ENCODE results near the gene SLC25A10. TPM values are rescaled to one million over a fixed set of nuclear protein-coding genes. Genes with fewer than 3 reads are reported as not detected.

SLC25A10 gene
- total RNA-seq, 1 experiment from 2014 or later = 30.9 TPM

DNA sequence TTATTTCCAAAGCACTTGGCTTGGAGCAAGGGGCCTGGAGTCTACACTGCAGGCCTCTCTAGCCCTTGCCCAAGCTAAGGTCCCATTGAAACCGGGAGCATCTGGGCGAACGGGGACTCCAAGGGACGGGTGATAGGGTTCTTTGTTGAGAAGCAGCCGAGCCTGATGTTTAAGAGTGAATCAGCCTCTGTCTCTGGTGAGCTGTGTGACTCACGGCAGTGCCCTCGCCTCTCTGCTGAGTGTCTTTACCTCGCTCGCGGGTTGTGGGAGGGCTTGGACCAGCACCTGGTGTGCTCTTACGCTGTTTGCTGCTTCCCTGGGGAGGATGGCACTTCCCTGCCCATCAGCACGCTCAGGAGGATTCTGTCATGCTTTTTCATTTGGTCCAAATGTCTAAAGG, 27.0 kb upstream of the SLC25A10 start:
- Histone ChIP-seq H4K8ac (replicated peaks; ENCODE audit: insufficient read length, low read depth, low read length) (no peak overlapping the region), H3K23ac (ENCODE audit: insufficient read length, low read depth, low read length) (no peak overlapping the region), H4K91ac (ENCODE audit: insufficient read length, low read depth, low read length) (no peak overlapping the region), H3T11ph (ENCODE audit: low read length) (no peak overlapping the region), H3K4me1 (ENCODE audit: insufficient read depth, low read length) (no peaks in the 10 kb centered on the region), H2AFZ (ENCODE audit: low read length) (no peak overlapping the region), H3K56ac (ENCODE audit: insufficient read length, low read depth, low read length) (no peak overlapping the region), H4K20me1 (ENCODE audit: control insufficient read depth, insufficient read depth, insufficient read length) (no peaks in the 10 kb centered on the region), H3K9me3 (ENCODE audit: control insufficient read depth, low read depth, low read length) (no peaks in the 10 kb centered on the region), H2AK5ac (ENCODE audit: insufficient read length, low read length) (no peak overlapping the region), H3K79me2 (ENCODE audit: insufficient read depth, low read length) (peaks cover 11% of the 10 kb centered on the region; the same call in 1 of the 2 replicates), H2BK120ac (ENCODE audit: low read depth, low read length, poor library complexity, severe bottlenecking) (no peak overlapping the region), H3K18ac (ENCODE audit: insufficient read length, low read depth, low read length) (no peak overlapping the region), H2BK20ac (ENCODE audit: low read depth, low read length, poor library complexity, severe bottlenecking) (no peak overlapping the region), H2BK5ac (ENCODE audit: insufficient read length, low read length) (no peak overlapping the region), H3K23me2 (ENCODE audit: insufficient read length, low read depth, low read length, poor library complexity, severe bottlenecking) (peaks cover 10% of the 10 kb centered on the region), H2BK12ac (ENCODE audit: insufficient read length, low read depth, low read length) (no peak overlapping the region), H3K27ac (ENCODE audit: insufficient read length, low read depth, low read length) (no peak overlapping the region), H2BK15ac (ENCODE audit: low read depth, low read length) (no peak overlapping the region), H4K5ac (ENCODE audit: insufficient read length, low read depth, low read length) (no peak overlapping the region), H3K27me3 (ENCODE audit: insufficient read depth, low read length) (no peaks in the 10 kb centered on the region), H3K79me1 (ENCODE audit: insufficient read depth, low read depth, low read length, poor library complexity, severe bottlenecking) (peaks cover 8% of the 10 kb centered on the region), H3K9ac (ENCODE audit: extremely low read depth, insufficient read length, low read length) (peak overlapping the region; percentile 3), H3K14ac (ENCODE audit: insufficient read depth, low read length) (no peak overlapping the region; the same call in 1 of the 2 replicates), H3K4ac (ENCODE audit: low read depth, low read length) (no peak overlapping the region), H3K4me2 (ENCODE audit: insufficient read depth, insufficient read length, low read length) (peak overlapping the region; percentile 92)
- Mint-ChIP-seq H3K27me3 (ENCODE audit: low read depth) (no peaks in the 10 kb centered on the region), H3K27ac (peak overlapping the region in 1 of 3 experiments; percentile 87; a peak in 1 of 7 replicates), H3K4me3 (peak overlapping the region; percentile 86 to 89), H3K36me3 (ENCODE audit: insufficient read depth in 1 of 3, low read depth in 3 of 3) (peaks cover 28 to 55% (median 51%) of the 10 kb centered on the region in 3 experiments), H3K4me1 (peaks cover 14 to 20% of the 10 kb centered on the region in 2 experiments), H3K9me3 (no peaks in the 10 kb centered on the region)
- no peak for DNase-seq
- WGBS (ENCODE audit: extremely low coverage, insufficient read length, low lambda C conversion rate) = no CpG with 5 or more reads among the region's 12 CpGs
- TF ChIP-seq, protein P1, sequence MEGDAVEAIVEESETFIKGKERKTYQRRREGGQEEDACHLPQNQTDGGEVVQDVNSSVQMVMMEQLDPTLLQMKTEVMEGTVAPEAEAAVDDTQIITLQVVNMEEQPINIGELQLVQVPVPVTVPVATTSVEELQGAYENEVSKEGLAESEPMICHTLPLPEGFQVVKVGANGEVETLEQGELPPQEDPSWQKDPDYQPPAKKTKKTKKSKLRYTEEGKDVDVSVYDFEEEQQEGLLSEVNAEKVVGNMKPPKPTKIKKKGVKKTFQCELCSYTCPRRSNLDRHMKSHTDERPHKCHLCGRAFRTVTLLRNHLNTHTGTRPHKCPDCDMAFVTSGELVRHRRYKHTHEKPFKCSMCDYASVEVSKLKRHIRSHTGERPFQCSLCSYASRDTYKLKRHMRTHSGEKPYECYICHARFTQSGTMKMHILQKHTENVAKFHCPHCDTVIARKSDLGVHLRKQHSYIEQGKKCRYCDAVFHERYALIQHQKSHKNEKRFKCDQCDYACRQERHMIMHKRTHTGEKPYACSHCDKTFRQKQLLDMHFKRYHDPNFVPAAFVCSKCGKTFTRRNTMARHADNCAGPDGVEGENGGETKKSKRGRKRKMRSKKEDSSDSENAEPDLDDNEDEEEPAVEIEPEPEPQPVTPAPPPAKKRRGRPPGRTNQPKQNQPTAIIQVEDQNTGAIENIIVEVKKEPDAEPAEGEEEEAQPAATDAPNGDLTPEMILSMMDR (conservative IDR thresholded peaks at IDR 0.05) = no peak
